Raji (cell line): ENCODE measurements around the gene GRIK4.

Experiments used
- POLR2A ChIP-seq: IDR thresholded peaks from 2 replicates; pipeline ENCODE4 v1.6.1; 2011; ENCODE audit warnings: low read depth, low read length, control low read depth; ENCODE audit not compliant: insufficient read depth

The GRIK4 gene

GRCh38 chr11:120517801-120518291 is 6.3 kb downstream of the GRIK4 start:
- TF ChIP-seq POLR2A = no peak

- TF ChIP-seq POLR2A = no peak
These were observed 6.8 kb downstream of the GRIK4 start for GRCh38 chr11:120518356-120518755.

- no peak for TF ChIP-seq POLR2A
These were observed 7.9 kb downstream of the GRIK4 start for GRCh38 chr11:120519474-120519873.

GRCh38 chr11:120520091-120520822 is 8.7 kb downstream of the GRIK4 start:
- TF ChIP-seq POLR2A = no peak

- TF ChIP-seq POLR2A = no peak
These were observed 9.6 kb downstream of the GRIK4 start for GRCh38 chr11:120521176-120521575.

GRCh38 chr11:120522021-120522420 is 10.5 kb downstream of the GRIK4 start:
- TF ChIP-seq POLR2A = no peak

GRCh38 chr11:120522736-120523135 is 11.2 kb downstream of the GRIK4 start:
- no peak for TF ChIP-seq POLR2A

GRCh38 chr11:120523196-120523595 is 11.6 kb downstream of the GRIK4 start:
- no peak for TF ChIP-seq POLR2A

GRCh38 chr11:120524536-120525085 is 13.1 kb downstream of the GRIK4 start:
- TF ChIP-seq POLR2A = no peak

GRCh38 chr11:120525261-120526171 is 14.0 kb downstream of the GRIK4 start:
- no peak for TF ChIP-seq POLR2A

- TF ChIP-seq POLR2A = no peak
These were observed 14.7 kb downstream of the GRIK4 start for GRCh38 chr11:120526241-120526640.

GRCh38 chr11:120527111-120527761 is 15.7 kb downstream of the GRIK4 start:
- no peak for TF ChIP-seq POLR2A

GRCh38 chr11:120528749-120529148 is 17.2 kb downstream of the GRIK4 start:
- no peak for TF ChIP-seq POLR2A

GRCh38 chr11:120529214-120529613 is 17.7 kb downstream of the GRIK4 start:
- no peak for TF ChIP-seq POLR2A

- TF ChIP-seq POLR2A = no peak
These were observed 18.4 kb downstream of the GRIK4 start for GRCh38 chr11:120529911-120530310.
